Measurements from ENCODE around the gene KIF12.
"Not testable (repeated sequence)": the region's sequence is repeated elsewhere in the genome, so short reads cannot be mapped to it uniquely, and the experiment has no call there.

Gene KIF12

GRCh38 chr9:114048533-114049415 lies 50.3 kb downstream of the KIF12 start:
- H3K36me3 ChIP-seq (ENCODE audit: control insufficient read depth in 1 of 2, insufficient read depth in 2 of 2, low read length in 2 of 2) = peaks cover 13 to 22% of the 10 kb centered on the region in 2 donors
- H3K27me3 ChIP-seq (ENCODE audit: low read depth, low read length) = no peaks in the 10 kb centered on the region
- H3K9me3 ChIP-seq (ENCODE audit: control insufficient read depth in 1 of 2, low read length in 2 of 2) = no peaks in the 10 kb centered on the region
- no peaks in the 10 kb centered on the region for H3K4me1 ChIP-seq (ENCODE audit: control insufficient read depth in 1 of 2, insufficient read depth in 2 of 2, low read length in 2 of 2)
- H3K4me3 ChIP-seq (ENCODE audit: low read depth in 1 of 2, low read length in 2 of 2) = no peak overlapping the region
- no peak overlapping the region for H3K27ac ChIP-seq (ENCODE audit: low read length)

- no peaks in the 10 kb centered on the region for H3K4me1 ChIP-seq (ENCODE audit: control insufficient read depth in 1 of 2, insufficient read depth in 2 of 2, low read length in 2 of 2)
- no peaks in the 10 kb centered on the region for H3K9me3 ChIP-seq (ENCODE audit: control insufficient read depth in 1 of 2, low read length in 2 of 2)
- H3K36me3 ChIP-seq (ENCODE audit: control insufficient read depth in 1 of 2, insufficient read depth in 2 of 2, low read length in 2 of 2) = peaks cover 13 to 22% of the 10 kb centered on the region in 2 donors
- H3K27ac ChIP-seq (ENCODE audit: low read length) = no peak overlapping the region
- no peaks in the 10 kb centered on the region for H3K27me3 ChIP-seq (ENCODE audit: low read depth, low read length)
- H3K4me3 ChIP-seq (ENCODE audit: low read depth in 1 of 2, low read length in 2 of 2) = no peak overlapping the region
Measured at GRCh38 chr9:114047717-114048116, 51.4 kb downstream of the KIF12 start.

- Histone ChIP-seq H3K9me3 (ENCODE audit: control insufficient read depth in 1 of 2, low read length in 2 of 2) (no peaks in the 10 kb centered on the region), H3K4me1 (ENCODE audit: control insufficient read depth in 1 of 2, insufficient read depth in 2 of 2, low read length in 2 of 2) (no peaks in the 10 kb centered on the region), H3K27me3 (ENCODE audit: low read depth, low read length) (no peaks in the 10 kb centered on the region), H3K36me3 (ENCODE audit: control insufficient read depth in 1 of 2, insufficient read depth in 2 of 2, low read length in 2 of 2) (peaks cover 13 to 18% of the 10 kb centered on the region in 2 donors), H3K27ac (ENCODE audit: low read length) (no peak overlapping the region), H3K4me3 (ENCODE audit: low read depth in 1 of 2, low read length in 2 of 2) (no peak overlapping the region)
Measured at GRCh38 chr9:114046875-114047274, 52.2 kb downstream of the KIF12 start.

GRCh38 chr9:114046237-114046755 lies 52.8 kb downstream of the KIF12 start:
- H3K27ac ChIP-seq (ENCODE audit: low read length) = no peak overlapping the region
- H3K36me3 ChIP-seq (ENCODE audit: control insufficient read depth in 1 of 2, insufficient read depth in 2 of 2, low read length in 2 of 2) = peaks cover 13 to 15% of the 10 kb centered on the region in 2 donors
- no peaks in the 10 kb centered on the region for H3K27me3 ChIP-seq (ENCODE audit: low read depth, low read length)
- H3K9me3 ChIP-seq (ENCODE audit: control insufficient read depth in 1 of 2, low read length in 2 of 2) = no peaks in the 10 kb centered on the region
- H3K4me3 ChIP-seq (ENCODE audit: low read depth in 1 of 2, low read length in 2 of 2) = no peak overlapping the region
- no peaks in the 10 kb centered on the region for H3K4me1 ChIP-seq (ENCODE audit: control insufficient read depth in 1 of 2, insufficient read depth in 2 of 2, low read length in 2 of 2)

- H3K27ac ChIP-seq (ENCODE audit: low read length); H3K4me1 ChIP-seq (ENCODE audit: control insufficient read depth in 1 of 2, insufficient read depth in 2 of 2, low read length in 2 of 2); H3K27me3 ChIP-seq (ENCODE audit: low read depth, low read length); H3K4me3 ChIP-seq (ENCODE audit: low read depth in 1 of 2, low read length in 2 of 2); H3K9me3 ChIP-seq (ENCODE audit: control insufficient read depth in 1 of 2, low read length in 2 of 2): not testable (repeated sequence)
- H3K36me3 ChIP-seq (ENCODE audit: control insufficient read depth in 1 of 2, insufficient read depth in 2 of 2, low read length in 2 of 2) = peaks cover 4 to 13% of the 10 kb centered on the region in 2 donors
Measured at GRCh38 chr9:114043660-114044059, 55.4 kb downstream of the KIF12 start.
